Activated naive CD4-positive, alpha-beta T cell treated with anti-CD3 and anti-CD28 coated beads, Interleukin-2, amount 10 ng/mL, durations not matched to agents 7 days and 5 days (primary cell): ENCODE results near the gene ZNF469.
"Not testable (repeated sequence)": the region's sequence is repeated elsewhere in the genome, so short reads cannot be mapped to it uniquely, and the experiment has no call there.

Source experiments
- CTCF ChIA-PET: fragments of 350-600 bp; sonication (Branson Sonifier 250); formaldehyde crosslinking; loops from one replicate; lab custom pipeline; 2021; ENCODE audit warnings: antibody characterized with exemption; lab: Charles Lee
- DNase-seq: peaks from one replicate; pipeline ENCODE4 v3.0.0-alpha.2; 2020
- H3K27ac Mint-ChIP-seq: one replicate; pipeline ENCODE4 v1.8.0; 2021; ENCODE audit warnings: mild to moderate bottlenecking, moderate library complexity, mixed read lengths
- H3K27me3 Mint-ChIP-seq: one replicate; pipeline ENCODE4 v1.8.0; 2021; ENCODE audit warnings: mild to moderate bottlenecking, mixed read lengths
- H3K36me3 Mint-ChIP-seq: one replicate; pipeline ENCODE4 v1.8.0; 2021; ENCODE audit warnings: mixed read lengths
- H3K4me1 Mint-ChIP-seq: one replicate; pipeline ENCODE4 v1.8.0; 2021; ENCODE audit warnings: mixed read lengths
- H3K4me3 Mint-ChIP-seq: one replicate; pipeline ENCODE4 v1.8.0; 2021; ENCODE audit warnings: mild to moderate bottlenecking, moderate library complexity, mixed read lengths
- H3K9me3 Mint-ChIP-seq: one replicate; pipeline ENCODE4 v1.8.0; 2021; ENCODE audit warnings: mixed read lengths

Gene ZNF469

DNA sequence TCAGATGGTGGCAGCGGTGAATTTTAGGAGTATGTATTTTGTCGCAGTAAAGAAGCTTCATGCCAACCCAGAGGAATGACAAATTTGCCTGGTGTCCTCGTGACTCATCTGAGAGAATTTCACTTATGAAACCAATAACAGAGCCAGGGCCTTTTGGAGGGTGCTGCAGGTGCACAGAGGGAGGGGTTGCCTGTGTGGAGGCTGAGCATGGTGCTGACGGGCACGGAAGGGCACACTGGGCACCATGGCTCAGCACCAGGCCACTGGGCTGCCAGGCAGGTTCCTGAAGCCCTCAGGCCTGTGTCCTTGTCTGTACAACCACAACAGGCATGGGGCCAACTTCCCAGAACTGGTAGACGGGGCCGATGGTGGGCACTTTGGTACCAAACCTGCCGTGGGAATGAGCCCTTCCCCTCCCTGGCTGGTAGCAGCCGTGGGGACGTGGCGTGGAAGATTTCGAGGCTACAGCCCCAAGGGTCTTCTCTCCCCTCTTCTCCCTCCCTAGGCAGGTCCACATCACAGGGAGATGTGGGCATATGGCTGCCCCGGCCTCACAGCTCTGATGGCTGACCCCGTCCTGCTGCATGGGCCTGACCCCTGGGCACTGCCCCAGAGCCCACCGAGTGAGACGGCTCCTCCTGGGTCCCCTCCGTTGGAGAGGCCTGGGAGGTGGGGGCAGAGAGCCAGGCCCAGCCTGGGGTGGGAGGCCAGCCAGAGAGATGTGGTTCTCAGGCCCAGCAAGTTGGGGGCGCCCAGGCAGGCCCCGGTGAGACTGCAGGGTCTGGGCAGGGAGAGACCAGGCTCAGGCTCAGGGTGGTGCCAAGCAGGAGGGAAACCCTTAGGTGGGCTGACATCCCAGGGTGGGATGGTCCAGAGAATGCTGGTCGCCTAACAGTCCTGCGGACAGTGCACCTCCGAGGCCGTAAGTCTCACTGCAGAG, 30.2 kb upstream of the ZNF469 start:
- peaks cover under 1% of the 10 kb centered on the region for H3K27me3 Mint-ChIP-seq
- H3K4me1 Mint-ChIP-seq, result peaks cover 9% of the 10 kb centered on the region
- H3K4me3 Mint-ChIP-seq, result no peak overlapping the region
- DNase-seq, result no peak
- no peaks in the 10 kb centered on the region for H3K36me3 Mint-ChIP-seq
- CTCF ChIA-PET, result no interaction called here
- H3K9me3 Mint-ChIP-seq, result peaks cover 7% of the 10 kb centered on the region
- H3K27ac Mint-ChIP-seq, result no peak overlapping the region

DNA sequence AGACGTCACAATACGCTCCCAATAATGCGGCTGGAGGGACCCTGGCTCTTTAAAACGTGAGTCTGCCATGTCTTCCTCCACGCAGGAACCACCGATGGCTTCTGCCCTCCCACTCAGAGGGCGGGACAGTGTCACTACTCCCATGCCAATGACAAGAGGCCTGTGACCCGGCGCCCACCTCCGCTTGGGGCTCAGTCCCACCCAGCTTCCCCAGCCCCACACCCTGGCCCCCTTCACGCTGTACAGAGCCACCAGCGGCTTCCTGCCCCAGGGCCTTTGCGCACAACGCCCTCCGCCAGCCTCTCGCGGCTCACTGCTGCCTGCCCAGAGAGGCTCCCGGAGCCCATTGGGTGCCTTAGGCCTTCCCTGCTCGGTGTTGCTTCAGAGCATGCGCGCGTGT, 29.5 kb upstream of the ZNF469 start:
- Mint-ChIP-seq H3K4me3 (no peak overlapping the region), H3K4me1 (peaks cover 5% of the 10 kb centered on the region), H3K9me3 (peaks cover 7% of the 10 kb centered on the region), H3K27me3 (no peaks in the 10 kb centered on the region), H3K36me3 (no peaks in the 10 kb centered on the region), H3K27ac (no peak overlapping the region)
- CTCF ChIA-PET, result no interaction called here
- DNase-seq, result no peak

DNA sequence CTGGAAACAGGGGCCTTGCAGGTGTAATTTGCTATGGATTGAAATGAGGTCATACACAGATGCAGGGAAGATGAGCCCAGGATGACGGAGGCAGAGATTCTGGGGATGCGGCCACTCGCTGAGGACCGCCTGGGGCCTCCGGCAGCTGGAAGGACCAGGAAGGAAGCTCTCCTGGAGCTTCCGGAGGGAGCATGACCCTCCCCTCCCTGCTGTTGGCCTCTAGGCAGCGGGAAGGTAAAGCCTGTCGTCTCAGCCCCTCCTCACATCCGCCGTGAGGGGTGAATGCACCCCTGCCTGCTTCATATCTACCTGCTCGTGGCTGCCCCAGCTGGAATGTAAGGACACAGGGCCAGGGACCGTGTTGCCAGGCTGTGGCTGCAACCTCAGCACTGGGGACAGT, 29.1 kb upstream of the ZNF469 start:
- H3K27ac Mint-ChIP-seq, result no peak overlapping the region
- H3K27me3 Mint-ChIP-seq, result no peaks in the 10 kb centered on the region
- CTCF ChIA-PET, result no interaction called here

DNA sequence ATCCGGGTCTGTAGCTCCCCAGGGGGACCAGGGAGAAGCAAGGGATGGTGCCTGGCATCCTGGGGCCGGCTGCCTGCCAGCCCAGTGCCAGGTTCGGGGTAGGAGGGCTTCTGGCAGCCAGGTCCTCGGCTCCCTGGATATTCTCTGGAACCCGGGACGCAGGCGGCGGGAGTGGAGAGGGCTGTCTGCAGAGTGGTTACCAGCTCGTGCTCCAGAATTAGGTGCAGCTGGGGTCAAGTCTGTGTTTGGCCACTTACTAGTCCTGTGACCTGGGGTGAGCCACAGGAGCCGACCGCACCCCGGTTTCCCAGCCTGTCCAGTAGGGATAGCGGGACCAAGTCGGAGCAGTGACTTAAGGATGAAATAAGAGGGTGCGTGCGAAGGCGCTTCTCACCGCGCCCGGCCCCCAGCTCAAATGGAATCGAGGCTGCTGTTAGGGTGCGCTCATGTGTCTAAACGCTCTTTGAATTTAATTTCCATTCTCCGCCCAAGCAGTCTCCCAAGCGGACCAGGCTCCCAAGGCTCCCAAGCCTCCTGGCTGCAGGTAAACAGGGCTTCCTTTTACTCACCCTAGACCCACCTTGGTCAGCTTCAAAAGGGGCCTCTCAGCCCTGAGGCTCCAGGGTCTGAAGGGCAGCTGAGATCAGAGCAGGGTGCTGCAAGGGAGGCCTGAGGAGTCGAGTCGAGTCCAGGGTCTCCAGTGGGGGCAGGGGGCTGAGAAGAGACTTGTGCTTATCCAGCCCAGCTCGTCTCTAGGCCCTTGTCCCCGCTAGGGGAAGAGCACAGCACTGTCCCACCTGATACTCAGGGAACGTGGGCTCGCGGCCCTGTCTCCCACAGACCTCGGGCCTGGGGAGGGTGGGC, 28.3 kb upstream of the ZNF469 start:
- Mint-ChIP-seq H3K4me3 (no peak overlapping the region), H3K9me3 (peaks cover 4% of the 10 kb centered on the region), H3K36me3 (no peaks in the 10 kb centered on the region), H3K4me1 (peaks cover 1% of the 10 kb centered on the region), H3K27ac (no peak overlapping the region), H3K27me3 (no peaks in the 10 kb centered on the region)
- CTCF ChIA-PET, result no interaction called here
- DNase-seq, result no peak

More for the DNA sequence above, 29.1 kb upstream of the ZNF469 start:
- H3K36me3 Mint-ChIP-seq, result no peaks in the 10 kb centered on the region
- H3K9me3 Mint-ChIP-seq, result peaks cover 7% of the 10 kb centered on the region
- H3K4me1 Mint-ChIP-seq, result peaks cover 4% of the 10 kb centered on the region
- H3K4me3 Mint-ChIP-seq, result no peak overlapping the region
- no peak for DNase-seq

DNA sequence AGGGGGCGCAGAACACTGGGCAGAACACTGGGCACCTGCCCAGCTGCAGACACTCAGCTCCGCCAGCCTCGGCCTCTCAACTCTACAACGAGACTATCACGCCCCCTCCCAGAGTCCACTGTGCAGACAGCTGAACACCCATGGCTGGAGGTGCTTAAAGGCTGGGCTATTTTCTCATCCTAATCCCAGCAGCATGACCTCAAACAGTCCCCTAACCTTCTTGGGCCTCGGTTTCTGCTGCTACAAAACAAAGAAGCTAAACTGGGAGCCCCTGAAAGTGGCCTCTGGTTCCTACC, 27.7 kb upstream of the ZNF469 start:
- CTCF ChIA-PET, result no interaction called here
- no peaks in the 10 kb centered on the region for H3K36me3 Mint-ChIP-seq
- no peak for DNase-seq
- H3K4me3 Mint-ChIP-seq, result no peak overlapping the region
- no peaks in the 10 kb centered on the region for H3K27me3 Mint-ChIP-seq
- H3K27ac Mint-ChIP-seq, result no peak overlapping the region
- H3K4me1 Mint-ChIP-seq, result no peaks in the 10 kb centered on the region
- H3K9me3 Mint-ChIP-seq, result no peaks in the 10 kb centered on the region

DNA sequence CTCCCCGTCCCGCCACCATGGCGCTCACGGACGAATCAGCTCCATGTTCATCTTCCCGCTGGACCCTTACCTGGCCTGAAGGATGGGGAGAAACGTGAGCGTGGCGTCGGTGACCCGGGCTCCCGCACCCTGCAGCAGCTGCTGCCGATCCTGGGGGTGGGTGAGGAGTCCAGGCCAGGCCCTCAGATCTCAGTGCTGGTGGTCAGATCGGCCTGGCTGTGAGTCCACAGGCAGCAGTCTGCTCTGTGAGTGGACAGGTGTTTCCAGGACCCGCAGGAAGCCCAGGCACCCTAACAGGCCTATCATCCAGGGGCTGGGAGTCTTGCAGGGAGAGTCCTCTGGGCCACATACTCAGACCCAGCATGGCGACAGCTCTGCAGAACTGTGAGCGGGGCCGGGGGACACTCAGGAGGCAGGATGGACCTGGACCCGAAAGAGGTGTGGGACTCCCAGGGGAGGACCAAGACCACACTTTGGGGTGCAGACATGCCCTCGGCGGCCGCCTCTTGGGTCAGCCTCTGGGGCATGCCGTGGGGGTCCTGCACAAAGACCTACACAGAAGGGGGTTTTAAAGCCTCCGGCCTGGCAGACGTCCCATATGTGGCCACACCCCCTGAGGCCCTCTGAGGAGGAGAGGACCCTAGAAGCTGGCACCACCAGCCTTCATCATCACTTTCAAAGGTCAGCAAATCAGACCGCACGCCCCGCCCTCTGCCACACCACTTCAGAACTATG, 27.2 kb upstream of the ZNF469 start:
- Mint-ChIP-seq H3K9me3 (no peaks in the 10 kb centered on the region), H3K4me3 (no peak overlapping the region), H3K4me1 (no peaks in the 10 kb centered on the region), H3K36me3 (no peaks in the 10 kb centered on the region), H3K27me3 (no peaks in the 10 kb centered on the region), H3K27ac (no peak overlapping the region)
- DNase-seq, result no peak
- CTCF ChIA-PET, result no interaction called here

DNA sequence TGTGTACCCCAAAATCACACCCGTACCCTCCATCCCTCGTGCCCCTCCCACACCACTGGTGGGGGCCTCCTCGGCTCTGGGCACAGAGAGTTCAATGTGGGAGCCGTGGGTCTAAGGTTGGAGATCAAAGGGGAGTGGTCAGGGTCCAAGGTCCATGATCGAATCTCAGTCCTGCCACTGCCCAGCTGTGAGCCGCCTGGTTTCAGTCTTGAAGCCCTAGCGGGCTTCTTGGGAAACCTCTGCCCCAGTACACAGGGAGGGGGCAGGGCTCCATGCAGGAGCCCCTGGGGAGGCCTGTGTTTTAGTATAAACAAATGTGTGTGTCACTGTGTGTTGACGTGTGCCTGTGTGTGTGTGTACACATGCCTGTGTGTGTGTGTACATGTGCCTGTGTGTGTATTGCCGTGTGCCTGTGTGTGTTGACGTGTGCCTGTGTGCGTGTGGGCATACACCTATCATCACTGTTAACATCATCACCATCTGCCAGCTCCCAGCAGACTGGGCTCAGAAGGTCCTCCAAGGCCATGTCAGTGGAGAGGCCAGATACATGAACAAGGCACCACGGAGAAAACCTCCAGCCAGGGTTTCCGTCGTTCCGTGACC, 26.5 kb upstream of the ZNF469 start:
- DNase-seq, result no peak
- Mint-ChIP-seq H3K9me3 (no peaks in the 10 kb centered on the region), H3K4me1 (no peaks in the 10 kb centered on the region), H3K36me3 (no peaks in the 10 kb centered on the region), H3K27ac (no peak overlapping the region), H3K27me3 (no peaks in the 10 kb centered on the region), H3K4me3 (no peak overlapping the region)
- CTCF ChIA-PET, result no interaction called here

DNA sequence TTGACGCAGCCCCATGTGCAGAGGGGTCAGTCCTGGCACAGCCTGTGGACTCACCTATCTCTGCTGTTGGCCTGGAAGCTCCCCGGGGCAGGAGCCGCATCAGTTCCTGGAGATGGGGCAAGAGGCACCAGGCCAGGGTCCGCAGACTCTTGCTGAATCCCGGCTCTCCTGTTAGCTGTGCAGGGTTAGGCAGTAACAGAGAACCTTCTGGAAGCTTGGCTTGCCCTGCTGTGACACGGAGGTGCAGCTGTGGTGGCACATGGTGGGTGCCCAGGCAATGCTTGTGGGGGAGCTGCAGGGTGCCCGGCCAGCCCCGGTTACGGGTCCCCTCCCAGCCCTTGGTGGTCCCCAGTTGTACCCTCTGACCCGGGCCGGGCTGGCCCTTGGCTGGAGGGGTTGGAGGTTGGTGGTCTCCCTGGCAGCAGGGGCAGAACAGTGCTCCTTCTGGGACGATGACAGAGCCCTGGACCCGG, 26.0 kb upstream of the ZNF469 start:
- DNase-seq, result no peak
- no peak overlapping the region for H3K27ac Mint-ChIP-seq
- CTCF ChIA-PET, result no interaction called here
- no peak overlapping the region for H3K4me3 Mint-ChIP-seq
- H3K4me1 Mint-ChIP-seq, result no peaks in the 10 kb centered on the region
- H3K9me3 Mint-ChIP-seq, result no peaks in the 10 kb centered on the region
- no peaks in the 10 kb centered on the region for H3K36me3 Mint-ChIP-seq
- H3K27me3 Mint-ChIP-seq, result no peaks in the 10 kb centered on the region

DNA sequence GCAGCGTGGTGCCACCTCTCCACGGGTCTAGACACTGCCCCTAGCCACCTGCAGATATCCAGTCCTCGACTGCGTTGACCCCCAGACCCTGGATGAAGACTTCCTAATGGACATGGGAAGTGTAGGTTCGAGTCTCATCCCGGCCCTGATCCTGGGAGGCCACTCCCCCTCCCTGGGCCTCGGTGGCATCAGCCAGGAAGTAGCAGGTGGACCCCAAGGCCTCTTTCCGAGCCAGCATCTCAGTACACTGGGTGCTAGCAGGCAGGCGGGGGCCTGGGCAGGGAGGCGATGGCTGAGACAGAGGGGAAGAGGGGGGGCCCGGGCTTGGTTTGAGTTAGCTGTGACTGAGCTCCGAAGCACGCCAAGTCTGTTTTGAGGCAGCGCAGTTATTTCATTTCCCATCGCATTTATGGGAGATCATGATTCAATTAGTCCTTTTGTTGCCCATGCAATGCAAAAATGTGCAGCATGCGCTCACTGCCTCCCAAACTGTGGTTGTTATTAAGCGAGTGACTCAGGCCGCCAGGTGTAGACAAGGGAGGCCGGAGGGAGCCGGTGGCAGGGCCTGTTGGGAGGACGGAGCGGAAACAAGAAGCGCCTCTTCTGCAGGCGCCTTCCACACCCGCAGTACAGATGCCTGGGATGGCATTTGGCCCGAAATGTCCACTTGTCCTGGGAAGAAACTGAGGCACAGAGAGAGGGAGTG, 25.3 kb upstream of the ZNF469 start:
- Mint-ChIP-seq H3K4me1 (no peaks in the 10 kb centered on the region), H3K9me3 (no peaks in the 10 kb centered on the region), H3K36me3 (no peaks in the 10 kb centered on the region), H3K27ac (no peak overlapping the region), H3K27me3 (no peaks in the 10 kb centered on the region), H3K4me3 (no peak overlapping the region)
- CTCF ChIA-PET, result no interaction called here
- no peak for DNase-seq

DNA sequence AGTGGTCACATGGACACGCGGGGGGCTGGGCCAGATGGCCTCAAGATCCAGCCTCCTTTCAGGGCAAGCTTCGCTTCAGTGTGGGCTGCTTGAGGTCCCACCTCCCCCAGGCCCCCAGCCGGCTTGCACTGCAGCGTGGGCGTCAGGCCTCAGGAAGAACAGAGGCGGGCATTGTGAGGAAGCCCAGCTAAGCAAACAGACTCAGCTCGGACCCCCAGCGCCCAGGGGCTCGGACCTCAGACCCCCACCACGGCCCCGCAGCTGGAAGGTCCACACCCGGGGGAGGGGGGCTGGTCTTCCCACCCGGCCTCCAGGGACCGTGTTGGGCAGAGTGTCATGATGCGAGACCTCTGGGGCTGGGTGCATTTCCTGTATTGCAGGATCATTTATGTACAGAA, 24.7 kb upstream of the ZNF469 start:
- no peaks in the 10 kb centered on the region for H3K36me3 Mint-ChIP-seq
- H3K27ac Mint-ChIP-seq, result no peak overlapping the region
- DNase-seq, result no peak
- no peaks in the 10 kb centered on the region for H3K9me3 Mint-ChIP-seq
- CTCF ChIA-PET, result no interaction called here
- no peak overlapping the region for H3K4me3 Mint-ChIP-seq
- H3K4me1 Mint-ChIP-seq, result no peaks in the 10 kb centered on the region
- H3K27me3 Mint-ChIP-seq, result no peaks in the 10 kb centered on the region

DNA sequence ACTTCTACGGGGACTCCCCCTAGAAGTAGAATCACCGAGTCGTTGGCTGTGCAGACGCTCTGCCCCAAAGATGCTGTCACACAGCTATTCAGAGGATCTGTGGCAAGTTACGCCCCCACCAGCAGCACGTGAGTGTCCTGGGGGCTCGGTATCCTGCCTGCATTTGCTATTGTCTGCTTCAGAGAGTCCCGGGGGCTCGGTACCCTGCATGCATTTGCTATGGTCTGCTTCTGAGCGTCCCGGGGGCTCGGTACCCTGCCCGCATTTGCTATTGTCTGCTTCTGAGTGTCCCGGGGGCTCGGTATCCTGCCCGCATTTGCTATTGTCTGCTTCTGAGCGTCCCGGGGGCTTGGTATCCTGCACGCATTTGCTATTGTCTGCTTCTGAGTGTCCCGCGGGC, 23.8 kb upstream of the ZNF469 start:
- H3K4me3 Mint-ChIP-seq, result no peak overlapping the region
- CTCF ChIA-PET, result no interaction called here
- H3K27ac Mint-ChIP-seq, result no peak overlapping the region
- H3K36me3 Mint-ChIP-seq, result no peaks in the 10 kb centered on the region
- H3K4me1 Mint-ChIP-seq, result no peaks in the 10 kb centered on the region
- no peak for DNase-seq
- no peaks in the 10 kb centered on the region for H3K9me3 Mint-ChIP-seq
- H3K27me3 Mint-ChIP-seq, result peaks cover 4% of the 10 kb centered on the region

DNA sequence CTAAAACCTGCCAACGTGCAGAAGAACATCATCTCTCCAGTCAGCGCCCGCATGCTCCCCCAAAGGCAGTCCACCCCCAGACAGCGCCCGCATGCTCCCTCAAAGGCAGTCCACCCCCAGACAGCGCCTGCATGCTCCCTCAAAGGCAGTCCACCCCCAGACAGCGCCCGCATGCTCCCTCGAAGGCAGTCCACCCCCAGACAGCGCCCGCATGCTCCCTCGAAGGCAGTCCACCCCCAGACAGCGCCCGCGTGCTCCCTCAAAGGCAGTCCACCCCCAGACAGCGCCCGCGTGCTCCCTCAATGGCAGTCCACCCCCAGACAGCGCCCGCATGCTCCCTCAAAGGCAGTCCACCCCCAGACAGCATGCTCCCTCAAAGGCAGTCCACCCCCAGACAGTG, 22.4 kb upstream of the ZNF469 start:
- H3K27me3 Mint-ChIP-seq, H3K36me3 Mint-ChIP-seq, H3K27ac Mint-ChIP-seq, DNase-seq, H3K4me3 Mint-ChIP-seq, CTCF ChIA-PET, H3K4me1 Mint-ChIP-seq, H3K9me3 Mint-ChIP-seq: not testable (repeated sequence)

DNA sequence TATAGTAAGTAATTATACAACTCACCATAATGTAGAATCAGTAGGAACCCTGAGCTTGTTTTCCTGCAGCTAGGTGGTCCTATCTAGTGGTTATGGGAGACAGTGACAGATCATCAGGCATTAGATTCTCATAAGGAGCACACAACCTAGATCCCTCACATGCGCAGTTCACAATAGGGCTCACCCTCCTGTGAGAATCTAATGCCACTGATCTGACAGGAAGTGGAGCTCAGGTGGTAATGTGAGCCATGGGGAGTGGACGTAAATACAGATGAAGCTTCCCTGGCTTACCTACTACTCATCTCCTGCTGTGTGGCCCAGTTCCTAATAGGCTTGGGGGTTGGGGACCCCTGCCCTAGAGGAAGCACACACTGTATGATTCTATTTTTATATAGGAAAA, 21.8 kb upstream of the ZNF469 start:
- peaks cover 4% of the 10 kb centered on the region for H3K27me3 Mint-ChIP-seq
- DNase-seq, result no peak
- H3K9me3 Mint-ChIP-seq, result no peaks in the 10 kb centered on the region
- no peak overlapping the region for H3K4me3 Mint-ChIP-seq
- H3K4me1 Mint-ChIP-seq, result no peaks in the 10 kb centered on the region
- no peak overlapping the region for H3K27ac Mint-ChIP-seq
- CTCF ChIA-PET, result no interaction called here
- H3K36me3 Mint-ChIP-seq, result no peaks in the 10 kb centered on the region
